NB4 (cell line): ENCODE data around the gene PCSK6.

Experiments used
- MYC ChIP-seq: IDR thresholded peaks from 2 replicates; pipeline ENCODE4 v1.6.1; 2011; ENCODE audit warnings: low read depth, low read length
- POLR2A ChIP-seq: IDR thresholded peaks from 2 replicates; pipeline ENCODE4 v1.6.1; 2011; ENCODE audit warnings: mild to moderate bottlenecking; ENCODE audit not compliant: insufficient read length; ENCODE audit errors: extremely low read depth
- TF ChIP-seq, protein P1 (sequence below): IDR thresholded peaks from one replicate; pipeline ENCODE4 v1.5.1; 2012; ENCODE audit warnings: low read depth, low read length
- TF ChIP-seq, protein P2 (sequence below): IDR thresholded peaks from 2 replicates; pipeline ENCODE4 v1.6.1; 2011; ENCODE audit warnings: low read depth, low read length

DNA sequence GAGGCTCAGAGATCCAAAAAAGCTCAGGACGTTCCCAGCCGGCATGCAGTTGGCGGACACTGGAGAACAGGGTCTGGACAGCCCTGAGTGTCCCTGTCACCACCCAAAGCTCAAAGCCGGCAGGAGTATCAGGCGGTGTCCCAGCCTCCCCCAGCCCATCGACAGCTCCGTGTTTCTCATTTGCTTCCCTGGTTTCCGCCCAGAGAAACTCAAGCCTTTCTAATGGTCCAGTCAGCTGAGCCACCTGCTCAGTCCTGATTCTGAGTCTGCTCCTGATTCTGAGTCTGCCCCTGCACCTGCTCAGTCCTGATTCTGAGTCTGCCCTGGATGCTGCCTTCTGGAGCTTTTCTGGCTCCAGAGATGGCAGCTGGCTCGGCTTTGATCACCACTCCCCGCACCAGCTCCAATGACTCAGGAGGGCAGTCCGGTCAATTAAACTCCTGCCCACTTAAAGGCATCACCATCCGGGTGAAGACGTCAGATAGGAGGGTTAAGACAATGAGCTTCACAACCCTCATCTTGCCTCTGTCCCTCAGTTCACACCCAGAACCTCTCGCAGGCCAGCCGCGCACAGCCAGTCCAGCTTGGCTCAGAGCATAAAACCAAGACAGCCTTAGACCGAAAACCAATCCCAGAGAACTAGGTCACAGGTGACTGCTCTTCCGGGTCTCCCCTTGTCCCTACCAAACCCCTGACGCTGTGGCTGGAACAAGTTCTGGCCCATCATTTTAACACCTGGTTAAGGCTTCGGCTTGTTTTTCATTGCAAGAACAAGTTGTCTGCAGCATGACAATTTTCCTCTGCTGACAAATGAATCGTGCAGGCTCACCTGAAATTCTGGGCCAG, 6.8 kb downstream of the PCSK6 start:
- TF ChIP-seq, protein P1, sequence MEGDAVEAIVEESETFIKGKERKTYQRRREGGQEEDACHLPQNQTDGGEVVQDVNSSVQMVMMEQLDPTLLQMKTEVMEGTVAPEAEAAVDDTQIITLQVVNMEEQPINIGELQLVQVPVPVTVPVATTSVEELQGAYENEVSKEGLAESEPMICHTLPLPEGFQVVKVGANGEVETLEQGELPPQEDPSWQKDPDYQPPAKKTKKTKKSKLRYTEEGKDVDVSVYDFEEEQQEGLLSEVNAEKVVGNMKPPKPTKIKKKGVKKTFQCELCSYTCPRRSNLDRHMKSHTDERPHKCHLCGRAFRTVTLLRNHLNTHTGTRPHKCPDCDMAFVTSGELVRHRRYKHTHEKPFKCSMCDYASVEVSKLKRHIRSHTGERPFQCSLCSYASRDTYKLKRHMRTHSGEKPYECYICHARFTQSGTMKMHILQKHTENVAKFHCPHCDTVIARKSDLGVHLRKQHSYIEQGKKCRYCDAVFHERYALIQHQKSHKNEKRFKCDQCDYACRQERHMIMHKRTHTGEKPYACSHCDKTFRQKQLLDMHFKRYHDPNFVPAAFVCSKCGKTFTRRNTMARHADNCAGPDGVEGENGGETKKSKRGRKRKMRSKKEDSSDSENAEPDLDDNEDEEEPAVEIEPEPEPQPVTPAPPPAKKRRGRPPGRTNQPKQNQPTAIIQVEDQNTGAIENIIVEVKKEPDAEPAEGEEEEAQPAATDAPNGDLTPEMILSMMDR, result no peak
- TF ChIP-seq, protein P2, sequence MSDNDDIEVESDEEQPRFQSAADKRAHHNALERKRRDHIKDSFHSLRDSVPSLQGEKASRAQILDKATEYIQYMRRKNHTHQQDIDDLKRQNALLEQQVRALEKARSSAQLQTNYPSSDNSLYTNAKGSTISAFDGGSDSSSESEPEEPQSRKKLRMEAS, result no peak
- TF ChIP-seq POLR2A, result no peak
- no peak for TF ChIP-seq MYC
